ENCODE data around the gene SST. TPM values are rescaled to one million over a fixed set of nuclear protein-coding genes. Genes with fewer than 3 reads are reported as not detected.
"Not testable (repeated sequence)": the region's sequence is repeated elsewhere in the genome, so short reads cannot be mapped to it uniquely, and the experiment has no call there.

The SST gene
- total RNA-seq, 1 donor from 2014 or later, result not detected

- FAIRE-seq (no peak), DNase-seq (ENCODE audit: low read depth) (no peak)
- Histone ChIP-seq H3K4me3 (ENCODE audit: low read depth, low read length) (no peak overlapping the region), H3K36me3 (ENCODE audit: control insufficient read depth, insufficient read depth, low read length) (no peaks in the 10 kb centered on the region), H3K27me3 (ENCODE audit: control insufficient read depth, insufficient read depth, low read length) (peaks cover 9% of the 10 kb centered on the region)
- TF ChIP-seq CTCF (IDR thresholded peaks at IDR 0.05; ENCODE audit: insufficient read depth, low read length, severe bottlenecking), result no peak
These were observed 23.1 kb downstream of the SST start for GRCh38 chr3:187646906-187647660.

- DNase-seq (ENCODE audit: low read depth); FAIRE-seq; H3K4me3 ChIP-seq (ENCODE audit: low read depth, low read length); H3K27me3 ChIP-seq (ENCODE audit: control insufficient read depth, insufficient read depth, low read length); H3K36me3 ChIP-seq (ENCODE audit: control insufficient read depth, insufficient read depth, low read length): not testable (repeated sequence)
These were observed 24.8 kb downstream of the SST start for GRCh38 chr3:187645379-187645778.

- DNase-seq (ENCODE audit: low read depth), result no peak
- no peak for TF ChIP-seq CTCF (IDR thresholded peaks at IDR 0.05; ENCODE audit: insufficient read depth, low read length, severe bottlenecking)
- peaks cover 2% of the 10 kb centered on the region for H3K27me3 ChIP-seq (ENCODE audit: control insufficient read depth, insufficient read depth, low read length)
- FAIRE-seq, result peak; percentile 32
- no peak overlapping the region for H3K4me3 ChIP-seq (ENCODE audit: low read depth, low read length)
- no peaks in the 10 kb centered on the region for H3K36me3 ChIP-seq (ENCODE audit: control insufficient read depth, insufficient read depth, low read length)
These were observed 27.3 kb downstream of the SST start for GRCh38 chr3:187642861-187643260.

GRCh38 chr3:187641320-187642016, 28.7 kb downstream of the SST start:
- Histone ChIP-seq H3K4me3 (ENCODE audit: low read depth, low read length) (no peak overlapping the region), H3K36me3 (ENCODE audit: control insufficient read depth, insufficient read depth, low read length) (no peaks in the 10 kb centered on the region), H3K27me3 (ENCODE audit: control insufficient read depth, insufficient read depth, low read length) (no peaks in the 10 kb centered on the region)
- no peak for FAIRE-seq
- DNase-seq (ENCODE audit: low read depth), result no peak
- TF ChIP-seq CTCF (IDR thresholded peaks at IDR 0.05; ENCODE audit: insufficient read depth, low read length, severe bottlenecking), result no peak

- DNase-seq (ENCODE audit: low read depth), result peak; percentile 57
- Histone ChIP-seq H3K4me3 (ENCODE audit: low read depth, low read length) (no peak overlapping the region), H3K27me3 (ENCODE audit: control insufficient read depth, insufficient read depth, low read length) (no peaks in the 10 kb centered on the region), H3K36me3 (ENCODE audit: control insufficient read depth, insufficient read depth, low read length) (no peaks in the 10 kb centered on the region)
- no peak for FAIRE-seq
- no peak for TF ChIP-seq CTCF (IDR thresholded peaks at IDR 0.05; ENCODE audit: insufficient read depth, low read length, severe bottlenecking)
These were observed 29.6 kb downstream of the SST start for GRCh38 chr3:187640569-187641059.

GRCh38 chr3:187639927-187640568, 30.1 kb downstream of the SST start:
- no peak for DNase-seq (ENCODE audit: low read depth)
- no peaks in the 10 kb centered on the region for H3K36me3 ChIP-seq (ENCODE audit: control insufficient read depth, insufficient read depth, low read length)
- no peak for TF ChIP-seq CTCF (IDR thresholded peaks at IDR 0.05; ENCODE audit: insufficient read depth, low read length, severe bottlenecking)
- no peak overlapping the region for H3K4me3 ChIP-seq (ENCODE audit: low read depth, low read length)
- H3K27me3 ChIP-seq (ENCODE audit: control insufficient read depth, insufficient read depth, low read length), result no peaks in the 10 kb centered on the region
- FAIRE-seq, result no peak

Data from bronchial epithelial cell (primary cell).